ENCODE measurements around the gene DPY30.
"Not testable (repeated sequence)": the region's sequence is repeated elsewhere in the genome, so short reads cannot be mapped to it uniquely, and the experiment has no call there.

The DPY30 gene

DNA sequence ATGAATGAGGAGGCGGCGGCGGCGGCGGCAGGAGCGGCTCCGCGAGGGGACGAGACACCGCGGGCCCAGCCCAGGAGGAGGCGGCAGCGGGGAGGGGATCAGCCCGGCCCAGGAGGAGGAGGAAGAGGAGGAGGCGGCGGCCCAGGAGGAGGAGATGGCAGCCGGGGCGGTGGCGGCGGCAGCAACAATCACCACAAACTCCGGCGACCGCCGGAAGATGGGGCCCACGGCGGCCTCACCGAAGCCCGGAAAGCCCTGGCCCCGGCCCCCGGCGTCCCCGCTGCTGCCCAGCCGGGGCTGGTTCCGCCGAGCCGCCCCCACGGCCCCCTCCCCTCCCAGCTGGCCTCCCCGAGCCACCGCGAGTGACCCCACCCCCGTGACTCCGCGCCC is 29.3 kb downstream of the DPY30 start:
- H3K27me3 ChIP-seq (ENCODE audit: control insufficient read depth in 1 of 2, insufficient read depth in 2 of 2, low read length in 2 of 2); H3K36me3 ChIP-seq (ENCODE audit: control insufficient read depth in 1 of 2, insufficient read depth in 2 of 2, low read length in 2 of 2); H3K27ac ChIP-seq (ENCODE audit: low read depth, low read length); H3K9me3 ChIP-seq (ENCODE audit: control insufficient read depth in 1 of 2, low read length in 2 of 2); H3K9ac ChIP-seq (ENCODE audit: low read depth in 1 of 2, low read length in 2 of 2); H3K4me3 ChIP-seq (ENCODE audit: low read depth in 1 of 2, low read length in 2 of 2): not testable (repeated sequence)
- H3K4me1 ChIP-seq (ENCODE audit: control insufficient read depth in 1 of 2, insufficient read depth in 2 of 2, low read length in 2 of 2), result peaks cover 10 to 20% of the 10 kb centered on the region in 2 donors

DNA sequence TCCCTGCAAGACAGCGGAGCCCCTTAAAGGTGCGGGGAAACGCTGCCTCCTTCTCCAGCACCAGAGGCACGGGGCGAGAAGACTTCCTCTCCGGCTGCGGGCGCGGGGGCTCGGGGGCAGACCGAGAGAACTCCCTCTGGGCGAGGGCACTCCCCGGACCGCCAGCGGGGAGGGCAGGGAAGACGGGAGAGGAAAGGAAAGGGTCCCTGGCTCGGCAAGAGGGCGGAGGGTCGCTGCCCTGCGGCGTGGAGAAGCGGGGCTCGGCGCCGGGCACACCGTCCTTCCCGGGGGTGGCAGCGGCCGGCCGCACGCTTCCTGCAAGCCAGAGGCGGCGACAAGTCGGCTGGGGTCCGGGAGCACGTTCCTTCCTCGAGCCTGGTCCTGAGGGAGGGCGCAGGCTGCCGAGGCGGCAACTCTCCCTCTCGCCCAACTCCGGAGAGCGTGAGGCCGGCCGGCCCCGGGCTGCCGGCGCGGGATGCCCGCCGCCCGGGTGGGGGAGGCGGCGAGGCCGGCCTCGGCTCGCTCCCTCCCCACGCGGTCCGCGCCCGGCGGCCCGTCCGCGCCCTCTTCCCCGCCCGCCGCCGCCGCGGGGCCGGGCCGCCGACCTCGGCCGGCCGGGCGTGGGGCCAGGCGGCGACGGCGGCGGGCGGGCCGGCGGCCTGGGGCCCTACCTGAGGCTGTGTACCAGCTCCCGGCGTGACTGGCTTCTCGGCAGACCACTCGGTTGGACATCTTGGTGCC is 29.9 kb downstream of the DPY30 start:
- Histone ChIP-seq H3K4me3 (ENCODE audit: low read depth in 1 of 2, low read length in 2 of 2) (peak overlapping the region; percentile 74 to 88), H3K9ac (ENCODE audit: low read depth in 1 of 2, low read length in 2 of 2) (peak overlapping the region; percentile 58 to 67), H3K4me1 (ENCODE audit: control insufficient read depth in 1 of 2, insufficient read depth in 2 of 2, low read length in 2 of 2) (peaks cover 10 to 20% of the 10 kb centered on the region in 2 donors), H3K27me3 (ENCODE audit: control insufficient read depth in 1 of 2, insufficient read depth in 2 of 2, low read length in 2 of 2) (no peaks in the 10 kb centered on the region), H3K27ac (ENCODE audit: low read depth, low read length) (peak overlapping the region; percentile 75), H3K9me3 (ENCODE audit: control insufficient read depth in 1 of 2, low read length in 2 of 2) (no peaks in the 10 kb centered on the region), H3K36me3 (ENCODE audit: control insufficient read depth in 1 of 2, insufficient read depth in 2 of 2, low read length in 2 of 2) (no peaks in the 10 kb centered on the region)

DNA sequence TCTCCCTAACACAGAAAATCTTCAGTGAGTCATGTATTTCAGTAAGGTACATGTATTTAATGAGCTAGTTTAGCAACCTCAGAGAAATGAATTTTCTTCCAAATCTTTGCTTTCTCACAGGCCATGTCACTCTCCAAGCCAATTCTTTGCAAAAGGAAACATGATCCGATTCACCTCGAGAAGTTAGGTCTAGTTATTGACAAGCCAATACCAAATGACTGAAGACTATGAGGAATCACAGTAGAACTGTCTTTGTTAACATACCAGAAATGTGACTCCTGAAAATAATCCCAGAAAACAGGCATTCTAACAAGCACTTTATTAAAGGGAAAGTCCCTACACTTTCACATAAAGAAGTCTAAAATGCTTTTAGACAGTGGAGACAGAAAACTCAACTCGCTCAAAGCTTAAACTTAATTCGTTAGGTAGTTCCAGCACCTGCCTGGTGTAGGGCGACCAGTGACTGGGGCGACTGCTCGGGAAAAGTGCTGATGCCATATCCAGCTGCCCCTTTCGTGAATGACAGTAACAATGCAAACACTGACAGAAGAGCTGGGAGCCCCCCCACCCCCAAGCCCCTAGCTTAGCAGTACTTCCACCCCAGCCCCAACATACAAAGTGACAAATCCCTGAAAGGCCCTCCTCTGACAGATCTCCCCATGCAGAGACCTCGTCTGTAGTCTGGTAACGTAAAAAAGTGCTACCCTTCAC is 30.6 kb downstream of the DPY30 start:
- H3K4me1 ChIP-seq (ENCODE audit: control insufficient read depth in 1 of 2, insufficient read depth in 2 of 2, low read length in 2 of 2), result peaks cover 10 to 20% of the 10 kb centered on the region in 2 donors
- no peaks in the 10 kb centered on the region for H3K36me3 ChIP-seq (ENCODE audit: control insufficient read depth in 1 of 2, insufficient read depth in 2 of 2, low read length in 2 of 2)
- H3K9ac ChIP-seq (ENCODE audit: low read depth in 1 of 2, low read length in 2 of 2), result peak overlapping the region; percentile 58 to 67
- no peaks in the 10 kb centered on the region for H3K27me3 ChIP-seq (ENCODE audit: control insufficient read depth in 1 of 2, insufficient read depth in 2 of 2, low read length in 2 of 2)
- peak overlapping the region; percentile 74 to 88 for H3K4me3 ChIP-seq (ENCODE audit: low read depth in 1 of 2, low read length in 2 of 2)
- H3K27ac ChIP-seq (ENCODE audit: low read depth, low read length), result peak overlapping the region; percentile 75
- H3K9me3 ChIP-seq (ENCODE audit: control insufficient read depth in 1 of 2, low read length in 2 of 2), result no peaks in the 10 kb centered on the region

DNA sequence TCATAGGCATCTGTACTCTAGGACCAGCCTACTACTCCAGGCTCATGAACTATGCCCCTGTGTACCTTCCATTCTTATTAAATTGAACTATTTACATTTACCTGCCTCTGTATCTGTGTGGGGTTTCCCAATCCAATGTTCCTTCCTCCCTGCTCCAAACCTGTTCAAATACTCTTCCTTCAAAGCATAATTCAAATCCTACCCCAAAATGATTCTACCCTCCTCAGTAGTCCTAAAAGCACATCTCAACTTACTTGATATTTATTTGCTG is 32.5 kb downstream of the DPY30 start:
- no peaks in the 10 kb centered on the region for H3K36me3 ChIP-seq (ENCODE audit: control insufficient read depth in 1 of 2, insufficient read depth in 2 of 2, low read length in 2 of 2)
- no peak overlapping the region for H3K9ac ChIP-seq (ENCODE audit: low read depth in 1 of 2, low read length in 2 of 2)
- H3K9me3 ChIP-seq (ENCODE audit: control insufficient read depth in 1 of 2, low read length in 2 of 2), result no peaks in the 10 kb centered on the region
- H3K4me3 ChIP-seq (ENCODE audit: low read depth in 1 of 2, low read length in 2 of 2), result no peak overlapping the region
- H3K4me1 ChIP-seq (ENCODE audit: control insufficient read depth in 1 of 2, insufficient read depth in 2 of 2, low read length in 2 of 2), result peaks cover 10 to 20% of the 10 kb centered on the region in 2 donors
- no peaks in the 10 kb centered on the region for H3K27me3 ChIP-seq (ENCODE audit: control insufficient read depth in 1 of 2, insufficient read depth in 2 of 2, low read length in 2 of 2)
- H3K27ac ChIP-seq (ENCODE audit: low read depth, low read length), result no peak overlapping the region

DNA sequence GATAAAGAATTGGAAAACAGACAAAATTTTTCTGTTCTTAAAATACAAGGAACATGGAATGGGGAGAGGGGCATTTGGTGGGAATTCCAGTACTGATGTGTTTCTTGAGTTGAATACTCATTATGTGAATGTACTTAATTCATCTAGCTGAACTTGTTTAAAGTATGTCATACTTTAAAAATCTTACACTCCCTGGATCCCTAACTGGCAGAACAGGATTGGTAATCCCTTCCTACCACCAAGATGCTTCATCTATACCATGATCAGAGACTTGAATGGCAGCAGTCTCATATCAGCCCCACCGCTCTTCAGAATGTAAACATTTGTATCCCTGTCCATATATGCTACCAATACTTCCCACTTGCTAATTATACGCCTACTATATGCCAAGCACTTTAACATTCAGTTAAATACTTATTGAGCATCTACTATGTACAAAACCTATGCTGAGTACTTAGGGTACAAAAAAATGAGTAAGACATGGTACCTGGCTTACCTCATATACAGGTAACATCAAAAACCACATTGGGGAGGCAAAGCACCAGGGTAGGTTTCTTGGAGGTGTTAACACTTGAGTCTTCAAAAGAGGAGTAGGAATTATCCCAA is 34.1 kb downstream of the DPY30 start:
- H3K27ac ChIP-seq (ENCODE audit: low read depth, low read length), result no peak overlapping the region

DNA sequence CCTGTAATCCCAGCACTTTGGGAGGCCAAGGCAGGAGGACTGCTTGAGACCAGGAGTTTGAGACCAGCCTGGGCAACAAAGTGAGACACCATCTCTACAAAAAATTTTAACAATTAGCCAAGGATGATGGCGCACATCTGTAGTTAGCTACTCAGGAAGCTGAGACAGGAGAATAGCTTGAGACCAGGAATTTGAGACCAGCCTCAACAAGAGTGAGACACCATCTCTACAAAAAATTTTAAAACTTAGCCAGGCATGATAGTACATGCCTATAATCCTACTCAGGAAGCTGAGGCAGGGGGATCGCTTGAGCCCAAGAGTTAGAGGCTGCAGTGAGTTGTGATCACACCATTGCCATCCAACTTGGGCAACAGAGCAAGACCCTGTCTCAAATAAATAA is 35.8 kb downstream of the DPY30 start:
- Histone ChIP-seq H3K9ac (ENCODE audit: low read depth in 1 of 2, low read length in 2 of 2) (no peak overlapping the region), H3K27ac (ENCODE audit: low read depth, low read length) (no peak overlapping the region), H3K4me1 (ENCODE audit: control insufficient read depth in 1 of 2, insufficient read depth in 2 of 2, low read length in 2 of 2) (peaks cover 4 to 14% of the 10 kb centered on the region in 2 donors), H3K27me3 (ENCODE audit: control insufficient read depth in 1 of 2, insufficient read depth in 2 of 2, low read length in 2 of 2) (no peaks in the 10 kb centered on the region), H3K9me3 (ENCODE audit: control insufficient read depth in 1 of 2, low read length in 2 of 2) (no peaks in the 10 kb centered on the region), H3K36me3 (ENCODE audit: control insufficient read depth in 1 of 2, insufficient read depth in 2 of 2, low read length in 2 of 2) (no peaks in the 10 kb centered on the region), H3K4me3 (ENCODE audit: low read depth in 1 of 2, low read length in 2 of 2) (no peak overlapping the region)

More for the DNA sequence above, 34.1 kb downstream of the DPY30 start:
- peaks cover 4 to 14% of the 10 kb centered on the region in 2 donors for H3K4me1 ChIP-seq (ENCODE audit: control insufficient read depth in 1 of 2, insufficient read depth in 2 of 2, low read length in 2 of 2)
- no peak overlapping the region for H3K9ac ChIP-seq (ENCODE audit: low read depth in 1 of 2, low read length in 2 of 2)
- no peak overlapping the region for H3K4me3 ChIP-seq (ENCODE audit: low read depth in 1 of 2, low read length in 2 of 2)
- H3K9me3 ChIP-seq (ENCODE audit: control insufficient read depth in 1 of 2, low read length in 2 of 2), result no peaks in the 10 kb centered on the region
- no peaks in the 10 kb centered on the region for H3K27me3 ChIP-seq (ENCODE audit: control insufficient read depth in 1 of 2, insufficient read depth in 2 of 2, low read length in 2 of 2)
- no peaks in the 10 kb centered on the region for H3K36me3 ChIP-seq (ENCODE audit: control insufficient read depth in 1 of 2, insufficient read depth in 2 of 2, low read length in 2 of 2)

DNA sequence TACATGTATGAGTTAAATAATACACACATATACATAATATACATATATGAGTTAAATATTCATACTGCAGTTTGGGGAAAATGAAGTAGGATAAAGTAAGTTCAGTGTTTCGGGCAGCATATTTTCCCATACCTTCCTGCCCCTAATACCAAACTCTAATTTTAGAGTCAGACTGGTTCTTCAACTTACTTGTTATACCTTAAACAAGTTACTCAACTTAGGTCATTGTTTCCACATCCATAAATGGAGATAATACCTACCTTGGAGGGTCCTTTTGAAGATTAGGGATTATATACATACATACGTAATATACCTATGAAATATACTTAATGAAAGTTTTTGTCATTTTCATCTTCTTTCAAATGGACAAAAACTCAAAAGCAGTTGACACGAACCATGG is 37.2 kb downstream of the DPY30 start:
- H3K4me3 ChIP-seq (ENCODE audit: low read depth in 1 of 2, low read length in 2 of 2), result no peak overlapping the region
- H3K4me1 ChIP-seq (ENCODE audit: control insufficient read depth in 1 of 2, insufficient read depth in 2 of 2, low read length in 2 of 2), result peaks cover 4 to 5% of the 10 kb centered on the region in 2 donors
- H3K27ac ChIP-seq (ENCODE audit: low read depth, low read length), result no peak overlapping the region
- H3K36me3 ChIP-seq (ENCODE audit: control insufficient read depth in 1 of 2, insufficient read depth in 2 of 2, low read length in 2 of 2), result no peaks in the 10 kb centered on the region
- H3K9me3 ChIP-seq (ENCODE audit: control insufficient read depth in 1 of 2, low read length in 2 of 2), result no peaks in the 10 kb centered on the region
- no peak overlapping the region for H3K9ac ChIP-seq (ENCODE audit: low read depth in 1 of 2, low read length in 2 of 2)
- H3K27me3 ChIP-seq (ENCODE audit: control insufficient read depth in 1 of 2, insufficient read depth in 2 of 2, low read length in 2 of 2), result no peaks in the 10 kb centered on the region

DNA sequence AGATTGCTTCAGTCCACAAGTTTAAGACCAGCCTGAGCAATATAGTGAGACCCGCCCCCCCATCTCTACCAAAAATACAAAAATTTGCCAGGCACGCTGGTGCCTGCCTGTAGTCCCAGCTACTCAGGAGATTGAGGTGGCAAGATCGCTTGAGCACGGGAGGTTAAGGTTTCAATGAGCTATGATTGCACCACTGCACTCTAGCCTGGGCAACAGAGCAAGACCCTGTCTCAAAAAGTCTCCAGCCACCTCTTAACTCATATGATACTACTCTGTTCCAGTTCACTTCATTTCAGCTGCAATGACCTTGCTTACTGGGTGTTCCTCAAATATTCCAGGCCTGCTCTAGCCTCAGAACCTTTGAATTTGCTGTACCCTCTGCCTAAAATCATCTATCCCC is 40.2 kb downstream of the DPY30 start:
- Histone ChIP-seq H3K4me1 (ENCODE audit: control insufficient read depth in 1 of 2, insufficient read depth in 2 of 2, low read length in 2 of 2) (no peaks in the 10 kb centered on the region), H3K27ac (ENCODE audit: low read depth, low read length) (no peak overlapping the region), H3K27me3 (ENCODE audit: control insufficient read depth in 1 of 2, insufficient read depth in 2 of 2, low read length in 2 of 2) (no peaks in the 10 kb centered on the region), H3K9me3 (ENCODE audit: control insufficient read depth in 1 of 2, low read length in 2 of 2) (no peaks in the 10 kb centered on the region), H3K36me3 (ENCODE audit: control insufficient read depth in 1 of 2, insufficient read depth in 2 of 2, low read length in 2 of 2) (no peaks in the 10 kb centered on the region), H3K4me3 (ENCODE audit: low read depth in 1 of 2, low read length in 2 of 2) (no peak overlapping the region), H3K9ac (ENCODE audit: low read depth in 1 of 2, low read length in 2 of 2) (no peak overlapping the region)

DNA sequence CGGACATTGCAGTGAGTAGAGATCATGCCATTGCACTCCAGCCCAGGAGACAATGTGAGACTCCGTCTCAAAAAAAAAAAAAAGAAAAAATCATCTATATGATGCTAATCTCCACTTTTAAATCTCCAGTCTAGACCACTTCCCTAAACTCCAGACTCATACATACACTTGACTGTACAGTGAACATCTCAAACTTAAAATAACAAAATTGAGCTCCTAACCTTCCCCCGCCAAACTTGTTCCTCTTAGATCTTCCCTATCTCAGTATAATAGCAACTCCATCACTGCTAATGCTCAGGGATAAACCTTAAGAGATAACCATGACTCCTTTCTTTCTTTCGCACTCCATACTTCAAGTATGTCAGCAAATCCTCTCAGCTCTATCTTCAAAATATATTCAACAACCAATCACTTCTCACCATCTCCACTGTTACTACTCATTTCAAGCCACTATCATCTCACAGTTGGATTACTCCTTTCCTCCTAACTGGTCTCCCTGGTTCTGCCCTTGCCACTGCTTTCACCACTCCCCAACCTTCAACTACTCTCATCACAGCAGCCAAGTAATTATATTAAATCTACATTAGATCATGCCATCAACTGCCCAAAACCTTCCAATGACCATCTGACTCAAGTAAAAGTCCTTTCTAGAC is 40.7 kb downstream of the DPY30 start:
- Histone ChIP-seq H3K27me3 (ENCODE audit: control insufficient read depth in 1 of 2, insufficient read depth in 2 of 2, low read length in 2 of 2) (no peaks in the 10 kb centered on the region), H3K4me3 (ENCODE audit: low read depth in 1 of 2, low read length in 2 of 2) (no peak overlapping the region), H3K36me3 (ENCODE audit: control insufficient read depth in 1 of 2, insufficient read depth in 2 of 2, low read length in 2 of 2) (no peaks in the 10 kb centered on the region), H3K9ac (ENCODE audit: low read depth in 1 of 2, low read length in 2 of 2) (no peak overlapping the region), H3K9me3 (ENCODE audit: control insufficient read depth in 1 of 2, low read length in 2 of 2) (no peaks in the 10 kb centered on the region), H3K27ac (ENCODE audit: low read depth, low read length) (no peak overlapping the region), H3K4me1 (ENCODE audit: control insufficient read depth in 1 of 2, insufficient read depth in 2 of 2, low read length in 2 of 2) (no peaks in the 10 kb centered on the region)

DNA sequence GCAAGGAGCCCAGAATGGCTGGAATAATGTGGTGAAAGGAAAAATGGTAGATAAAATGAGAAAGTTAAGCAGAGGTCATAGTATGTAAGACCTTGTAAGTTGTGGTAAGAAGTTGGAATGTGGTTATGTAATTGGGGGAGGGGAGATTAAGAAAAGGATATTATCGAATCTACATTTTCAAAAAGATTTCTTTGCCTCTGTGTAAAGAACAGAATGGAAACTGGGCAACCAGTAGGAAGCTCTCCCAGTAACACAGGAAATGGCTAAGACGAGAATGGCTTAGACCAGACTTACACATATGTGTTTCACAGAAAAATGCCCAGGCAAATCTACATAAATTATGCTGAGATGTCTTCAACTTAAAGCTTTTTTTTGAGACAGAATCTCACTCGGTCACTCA is 42.0 kb downstream of the DPY30 start:
- Histone ChIP-seq H3K36me3 (ENCODE audit: control insufficient read depth in 1 of 2, insufficient read depth in 2 of 2, low read length in 2 of 2) (no peaks in the 10 kb centered on the region), H3K9ac (ENCODE audit: low read depth in 1 of 2, low read length in 2 of 2) (no peak overlapping the region), H3K27ac (ENCODE audit: low read depth, low read length) (no peak overlapping the region), H3K4me3 (ENCODE audit: low read depth in 1 of 2, low read length in 2 of 2) (no peak overlapping the region), H3K4me1 (ENCODE audit: control insufficient read depth in 1 of 2, insufficient read depth in 2 of 2, low read length in 2 of 2) (no peaks in the 10 kb centered on the region), H3K9me3 (ENCODE audit: control insufficient read depth in 1 of 2, low read length in 2 of 2) (no peaks in the 10 kb centered on the region), H3K27me3 (ENCODE audit: control insufficient read depth in 1 of 2, insufficient read depth in 2 of 2, low read length in 2 of 2) (no peaks in the 10 kb centered on the region)
